Vagina (tissue), 2 donors: ENCODE data around the gene DEFB132. TPM values are rescaled to one million over a fixed set of nuclear protein-coding genes. Genes with fewer than 3 reads are reported as not detected.

Experiments used
- DNase-seq, 2 donors: peaks; one replicate each; pipeline ENCODE4 v3.0.0-alpha.2; 2017; ENCODE audit errors: extremely low spot score in 2 of 2
- H3K27ac ChIP-seq: fragments of 200-600 bp; sonication (generic); one replicate; pipeline ENCODE4 v1.5.1; 2019
- H3K27me3 ChIP-seq: fragments of 200-600 bp; sonication (generic); one replicate; pipeline ENCODE4 v1.5.1; 2019
- H3K36me3 ChIP-seq, 2 donors: fragments of 200-600 bp; sonication (generic); one replicate each; pipeline ENCODE4 v1.5.1; 2017 to 2019
- H3K4me1 ChIP-seq: fragments of 200-600 bp; sonication (generic); one replicate; pipeline ENCODE4 v1.5.1; 2019
- H3K4me3 ChIP-seq, 2 donors: fragments of 200-600 bp; sonication (generic); 1 replicate in 1 of 2; 2 replicates in 1 of 2; pipeline ENCODE4 v1.5.1; 2016 to 2019
- H3K9me3 ChIP-seq: fragments of 200-600 bp; sonication (generic); one replicate; pipeline ENCODE4 v1.5.1; 2019
- POLR2A ChIP-seq, 2 donors: fragments of 450-650 bp; IDR thresholded peaks; one replicate each; pipeline ENCODE4 v1.6.1; 2017; ENCODE audit warnings: antibody characterized with exemption in 2 of 2, mild to moderate bottlenecking in 2 of 2, moderate library complexity in 2 of 2
- POLR2AphosphoS5 ChIP-seq, 2 donors: sonication (generic); formaldehyde crosslinking; IDR thresholded peaks; one replicate each; pipeline ENCODE4 v1.9.0; 2017; ENCODE audit warnings: antibody characterized with exemption in 2 of 2, mild to moderate bottlenecking in 2 of 2, low read depth in 1 of 2; ENCODE audit not compliant: insufficient read depth in 1 of 2
- intact Hi-C: fragments of 100-400 bp; cut with DNase I; formaldehyde crosslinking; loops from one replicate; pipeline ENCODE4 v1.15.1; 2023
- total RNA-seq: library from RNA; depleted of rRNA; stranded (reverse); fragments of >200 nt; gene quantifications from one replicate; pipeline ENCODE4 v1.2.3, GENCODE V29; 2016
- TF ChIP-seq, protein P1 (sequence below), 3 experiments: fragments of 450-650 bp in 2 of 3; fragments of 200-600 bp in 1 of 3; sonication (generic) in 1 of 3; IDR thresholded peaks; one replicate each; pipeline ENCODE4 v1.5.1; 2017 to 2019; ENCODE audit warnings: antibody characterized with exemption in 3 of 3, mild to moderate bottlenecking in 2 of 3, moderate library complexity in 2 of 3

DEFB132 gene
- not detected for total RNA-seq

GRCh38 chr20:257419-257818 lies at the start of gene DEFB132:
Gene DEFB132, plus strand, starts transcription at chr20:257724. Its CDS starts 55 bp downstream, at chr20:257779.
- DNase-seq, result no peak
- Histone ChIP-seq H3K9me3 (no peaks in the 10 kb centered on the region), H3K27ac (no peak within 1 kb of the TSS), H3K27me3 (no peaks in the 10 kb centered on the region), H3K36me3 (no peaks in the 10 kb centered on the region), H3K4me3 (no peak within 1 kb of the TSS), H3K4me1 (no peaks in the 10 kb centered on the region)
- TF ChIP-seq, protein P1, sequence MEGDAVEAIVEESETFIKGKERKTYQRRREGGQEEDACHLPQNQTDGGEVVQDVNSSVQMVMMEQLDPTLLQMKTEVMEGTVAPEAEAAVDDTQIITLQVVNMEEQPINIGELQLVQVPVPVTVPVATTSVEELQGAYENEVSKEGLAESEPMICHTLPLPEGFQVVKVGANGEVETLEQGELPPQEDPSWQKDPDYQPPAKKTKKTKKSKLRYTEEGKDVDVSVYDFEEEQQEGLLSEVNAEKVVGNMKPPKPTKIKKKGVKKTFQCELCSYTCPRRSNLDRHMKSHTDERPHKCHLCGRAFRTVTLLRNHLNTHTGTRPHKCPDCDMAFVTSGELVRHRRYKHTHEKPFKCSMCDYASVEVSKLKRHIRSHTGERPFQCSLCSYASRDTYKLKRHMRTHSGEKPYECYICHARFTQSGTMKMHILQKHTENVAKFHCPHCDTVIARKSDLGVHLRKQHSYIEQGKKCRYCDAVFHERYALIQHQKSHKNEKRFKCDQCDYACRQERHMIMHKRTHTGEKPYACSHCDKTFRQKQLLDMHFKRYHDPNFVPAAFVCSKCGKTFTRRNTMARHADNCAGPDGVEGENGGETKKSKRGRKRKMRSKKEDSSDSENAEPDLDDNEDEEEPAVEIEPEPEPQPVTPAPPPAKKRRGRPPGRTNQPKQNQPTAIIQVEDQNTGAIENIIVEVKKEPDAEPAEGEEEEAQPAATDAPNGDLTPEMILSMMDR (IDR thresholded peaks at IDR 0.05), result no peak
- no peak for TF ChIP-seq POLR2A (IDR thresholded peaks at IDR 0.05)
- no peak for TF ChIP-seq POLR2AphosphoS5 (IDR thresholded peaks at IDR 0.05; ENCODE audit: insufficient read depth in 1 of 2, low read depth in 1 of 2)
- intact Hi-C loops, result no loop called here

GRCh38 chr20:208942-209566 lies 48.5 kb upstream of the DEFB132 start:
- no peaks in the 10 kb centered on the region for H3K36me3 ChIP-seq
- H3K27ac ChIP-seq, result no peak overlapping the region
- no peaks in the 10 kb centered on the region for H3K27me3 ChIP-seq
- no peak overlapping the region for H3K4me3 ChIP-seq
- TF ChIP-seq POLR2A (IDR thresholded peaks at IDR 0.05), result no peak
- TF ChIP-seq, protein P1 (IDR thresholded peaks at IDR 0.05), result peak in 2 of 3 experiments; percentile 8 to 45
- H3K9me3 ChIP-seq, result no peaks in the 10 kb centered on the region
- DNase-seq, result no peak
- intact Hi-C loops, result no loop called here
- no peaks in the 10 kb centered on the region for H3K4me1 ChIP-seq

- H3K4me1 ChIP-seq, result no peaks in the 10 kb centered on the region
- H3K9me3 ChIP-seq, result no peaks in the 10 kb centered on the region
- no peak overlapping the region for H3K4me3 ChIP-seq
- TF ChIP-seq, protein P1 (IDR thresholded peaks at IDR 0.05), result no peak
- TF ChIP-seq POLR2A (IDR thresholded peaks at IDR 0.05) (no peak), POLR2AphosphoS5 (IDR thresholded peaks at IDR 0.05; ENCODE audit: insufficient read depth in 1 of 2, low read depth in 1 of 2) (no peak)
- intact Hi-C loops, result no loop called here
- no peak for DNase-seq
- H3K27me3 ChIP-seq, result no peaks in the 10 kb centered on the region
- no peak overlapping the region for H3K27ac ChIP-seq
- no peaks in the 10 kb centered on the region for H3K36me3 ChIP-seq
Observed at GRCh38 chr20:210809-211502, 46.6 kb upstream of the DEFB132 start.

DNA sequence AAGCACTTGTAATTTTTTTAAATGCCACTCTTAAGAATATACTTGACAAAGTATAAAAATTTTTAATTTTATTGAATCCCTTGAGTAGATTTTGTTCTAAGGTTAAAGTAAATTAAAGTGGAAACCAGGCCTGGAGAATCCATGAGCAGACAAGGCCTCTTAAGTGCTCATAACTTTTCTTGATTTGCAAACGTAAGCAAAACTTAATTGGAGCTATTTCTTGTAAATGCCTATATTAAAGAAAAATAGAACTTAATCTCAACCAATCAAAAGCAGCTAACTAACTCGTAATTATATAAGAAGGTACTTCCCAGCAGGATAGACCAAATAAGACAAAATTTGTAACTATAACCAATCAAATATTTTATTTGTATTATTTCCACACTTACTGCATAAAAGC lies 43.1 kb upstream of the DEFB132 start:
- TF ChIP-seq, protein P1 (IDR thresholded peaks at IDR 0.05), result no peak
- TF ChIP-seq POLR2A (IDR thresholded peaks at IDR 0.05), result no peak
- no peak for TF ChIP-seq POLR2AphosphoS5 (IDR thresholded peaks at IDR 0.05; ENCODE audit: insufficient read depth in 1 of 2, low read depth in 1 of 2)
- no peak overlapping the region for H3K27ac ChIP-seq
- no peaks in the 10 kb centered on the region for H3K9me3 ChIP-seq
- no peaks in the 10 kb centered on the region for H3K27me3 ChIP-seq
- no peaks in the 10 kb centered on the region for H3K36me3 ChIP-seq
- H3K4me1 ChIP-seq, result no peaks in the 10 kb centered on the region
- H3K4me3 ChIP-seq, result no peak overlapping the region
- no peak for DNase-seq
- intact Hi-C loops, result no loop called here

DNA sequence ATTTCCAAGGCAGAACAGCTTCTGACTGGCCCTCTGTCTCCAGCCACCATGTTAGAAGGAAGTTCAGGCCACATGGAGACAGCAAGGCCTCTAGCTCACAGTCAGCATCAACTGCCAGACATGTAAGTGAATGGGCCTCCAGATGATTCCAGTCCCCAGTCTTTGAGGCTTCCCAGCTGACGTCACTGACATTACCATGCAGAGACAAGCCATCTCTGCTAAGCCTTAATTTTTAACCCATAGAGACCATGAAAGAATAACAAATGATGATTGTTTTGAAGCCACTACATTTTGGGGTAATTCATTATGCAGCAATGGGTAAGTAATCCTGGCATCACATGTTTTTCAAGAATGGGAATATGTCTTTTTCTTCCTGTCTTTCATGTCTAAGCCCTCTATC lies 41.7 kb upstream of the DEFB132 start:
- Histone ChIP-seq H3K4me3 (no peak overlapping the region), H3K9me3 (no peaks in the 10 kb centered on the region), H3K4me1 (no peaks in the 10 kb centered on the region), H3K27me3 (no peaks in the 10 kb centered on the region), H3K27ac (no peak overlapping the region), H3K36me3 (no peaks in the 10 kb centered on the region)
- TF ChIP-seq, protein P1 (IDR thresholded peaks at IDR 0.05), result no peak
- intact Hi-C loops, result no loop called here
- no peak for DNase-seq
